ENCODE data around the gene DTD1.

Gene DTD1

GRCh38 chr20:18705910-18706309, 118.1 kb downstream of the DTD1 start:
- no peak for DNase-seq (ENCODE audit: low read depth in 2 of 2)

- DNase-seq (ENCODE audit: low read depth in 2 of 2), result no peak
Measured at GRCh38 chr20:18712131-18712530, 124.3 kb downstream of the DTD1 start.

GRCh38 chr20:18712882-18713281, 125.0 kb downstream of the DTD1 start:
- DNase-seq (ENCODE audit: low read depth in 2 of 2), result no peak

- no peak for DNase-seq (ENCODE audit: low read depth in 2 of 2)
Measured at GRCh38 chr20:18715564-18715963, 127.7 kb downstream of the DTD1 start.

- DNase-seq (ENCODE audit: low read depth in 2 of 2), result no peak
Measured at GRCh38 chr20:18717062-18717461, 129.2 kb downstream of the DTD1 start.

GRCh38 chr20:18718129-18718528, 130.3 kb downstream of the DTD1 start:
- no peak for DNase-seq (ENCODE audit: low read depth in 2 of 2)

- DNase-seq (ENCODE audit: low read depth in 2 of 2), result no peak
Measured at GRCh38 chr20:18719426-18719825, 131.6 kb downstream of the DTD1 start.

GRCh38 chr20:18721551-18722115, 133.8 kb downstream of the DTD1 start:
- no peak for DNase-seq (ENCODE audit: low read depth in 2 of 2)

- DNase-seq (ENCODE audit: low read depth in 2 of 2), result no peak
Measured at GRCh38 chr20:18722371-18722770, 134.5 kb downstream of the DTD1 start.

- DNase-seq (ENCODE audit: low read depth in 2 of 2), result no peak
Measured at GRCh38 chr20:18724077-18724476, 136.2 kb downstream of the DTD1 start.

GRCh38 chr20:18724788-18725464, 137.1 kb downstream of the DTD1 start:
- DNase-seq (ENCODE audit: low read depth in 2 of 2), result no peak

GRCh38 chr20:18727032-18727508, 139.2 kb downstream of the DTD1 start:
- DNase-seq (ENCODE audit: low read depth in 2 of 2), result no peak

- no peak for DNase-seq (ENCODE audit: low read depth in 2 of 2)
Measured at GRCh38 chr20:18728165-18728869, 140.5 kb downstream of the DTD1 start.

GRCh38 chr20:18728870-18729224, 141.0 kb downstream of the DTD1 start:
- DNase-seq (ENCODE audit: low read depth in 2 of 2), result no peak

GRCh38 chr20:18729231-18729825, 141.5 kb downstream of the DTD1 start:
- DNase-seq (ENCODE audit: low read depth in 2 of 2), result no peak

- no peak for DNase-seq (ENCODE audit: low read depth in 2 of 2)
Measured at GRCh38 chr20:18731940-18732339, 144.1 kb downstream of the DTD1 start.

GRCh38 chr20:18734525-18735189, 146.8 kb downstream of the DTD1 start:
- no peak for DNase-seq (ENCODE audit: low read depth in 2 of 2)

- DNase-seq (ENCODE audit: low read depth in 2 of 2), result no peak
Measured at GRCh38 chr20:18737140-18737539, 149.3 kb downstream of the DTD1 start.

- no peak for DNase-seq (ENCODE audit: low read depth in 2 of 2)
Measured at GRCh38 chr20:18738055-18738454, 150.2 kb downstream of the DTD1 start.

GRCh38 chr20:18738888-18739287, 151.0 kb downstream of the DTD1 start:
- DNase-seq (ENCODE audit: low read depth in 2 of 2), result no peak

- DNase-seq (ENCODE audit: low read depth in 2 of 2), result no peak
Measured at GRCh38 chr20:18739751-18740166, 151.9 kb downstream of the DTD1 start.

- no peak for DNase-seq (ENCODE audit: low read depth in 2 of 2)
Measured at GRCh38 chr20:18740726-18741125, 152.9 kb downstream of the DTD1 start.
